ENCODE data around the gene PPP1CA. TPM values are rescaled to one million over a fixed set of nuclear protein-coding genes. Genes with fewer than 3 reads are reported as not detected.

The PPP1CA gene
- total RNA-seq, 1 donor from 2014 or later: 134 TPM

GRCh38 chr11:67356387-67356863, 45.2 kb downstream of the PPP1CA start:
- Histone ChIP-seq H3K4me1 (peaks cover 56% of the 10 kb centered on the region), H3K36me3 (no peaks in the 10 kb centered on the region), H3K27me3 (no peaks in the 10 kb centered on the region), H3K4me3 (no peak overlapping the region), H3K9me3 (no peaks in the 10 kb centered on the region), H3K27ac (peak overlapping the region; percentile 99)
- ATAC-seq (no peak), DNase-seq (peak; percentile 47)
- intact Hi-C loops (cut with DNase I): no loop called here
- TF ChIP-seq CTCF (IDR thresholded peaks at IDR 0.05): no peak

GRCh38 chr11:67355794-67356386, 45.8 kb downstream of the PPP1CA start:
- no peak for TF ChIP-seq CTCF (IDR thresholded peaks at IDR 0.05)
- H3K4me1 ChIP-seq: peaks cover 61% of the 10 kb centered on the region
- no peaks in the 10 kb centered on the region for H3K36me3 ChIP-seq
- no peaks in the 10 kb centered on the region for H3K27me3 ChIP-seq
- intact Hi-C loops (cut with DNase I): no loop called here
- peak overlapping the region; percentile 99 for H3K27ac ChIP-seq
- DNase-seq: no peak
- no peak for ATAC-seq
- no peaks in the 10 kb centered on the region for H3K9me3 ChIP-seq
- H3K4me3 ChIP-seq: no peak overlapping the region

- ATAC-seq (no peak), DNase-seq (no peak)
- Histone ChIP-seq H3K27me3 (no peaks in the 10 kb centered on the region), H3K4me3 (no peak overlapping the region), H3K9me3 (no peaks in the 10 kb centered on the region), H3K36me3 (no peaks in the 10 kb centered on the region), H3K4me1 (peaks cover 62% of the 10 kb centered on the region), H3K27ac (peak overlapping the region; percentile 99)
- intact Hi-C loops (cut with DNase I): no loop called here
- TF ChIP-seq CTCF (IDR thresholded peaks at IDR 0.05): no peak
Observed at GRCh38 chr11:67355023-67355793, 46.5 kb downstream of the PPP1CA start.

- intact Hi-C loops (cut with DNase I): loop anchor here (5.0 kb wide), 1 partner anchor 33 kb away; no protein-coding TSS in a partner anchor
- ATAC-seq (peak; percentile 27), DNase-seq (no peak)
- Histone ChIP-seq H3K27ac (peak overlapping the region; percentile 99), H3K4me1 (peaks cover 62% of the 10 kb centered on the region), H3K27me3 (no peaks in the 10 kb centered on the region), H3K36me3 (no peaks in the 10 kb centered on the region), H3K9me3 (no peaks in the 10 kb centered on the region), H3K4me3 (peak overlapping the region; percentile 84)
- no peak for TF ChIP-seq CTCF (IDR thresholded peaks at IDR 0.05)
Observed at GRCh38 chr11:67354075-67355022, 47.3 kb downstream of the PPP1CA start.

GRCh38 chr11:67353317-67354074, 48.2 kb downstream of the PPP1CA start, which contains the start of gene POLD4:
POLD4 (minus strand) TSS chr11:67353546; CDS start chr11:67353399, 147 bp downstream.
- intact Hi-C loops (cut with DNase I): loop anchor here (5.0 kb wide), 1 partner anchor 34 kb away; no protein-coding TSS in a partner anchor
- H3K27me3 ChIP-seq: no peaks in the 10 kb centered on the region
- no peak for TF ChIP-seq CTCF (IDR thresholded peaks at IDR 0.05)
- peaks cover 62% of the 10 kb centered on the region for H3K4me1 ChIP-seq
- peak; percentile 91 for ATAC-seq
- peak within 1 kb of the TSS; percentile 84 for H3K4me3 ChIP-seq
- peak; percentile 100 for DNase-seq
- H3K36me3 ChIP-seq: no peaks in the 10 kb centered on the region
- peak within 1 kb of the TSS; percentile 99 for H3K27ac ChIP-seq
- no peaks in the 10 kb centered on the region for H3K9me3 ChIP-seq
